Measurements from ENCODE around the gene SLC30A1. TPM values are rescaled to one million over a fixed set of nuclear protein-coding genes. Genes with fewer than 3 reads are reported as not detected.

Gene SLC30A1
- total and polyA plus RNA-seq, 2 of the 13 experiments (the other 11 are each of a cell fraction or from before 2014, with no cell fraction given): 5.9 to 24.4 TPM

DNA sequence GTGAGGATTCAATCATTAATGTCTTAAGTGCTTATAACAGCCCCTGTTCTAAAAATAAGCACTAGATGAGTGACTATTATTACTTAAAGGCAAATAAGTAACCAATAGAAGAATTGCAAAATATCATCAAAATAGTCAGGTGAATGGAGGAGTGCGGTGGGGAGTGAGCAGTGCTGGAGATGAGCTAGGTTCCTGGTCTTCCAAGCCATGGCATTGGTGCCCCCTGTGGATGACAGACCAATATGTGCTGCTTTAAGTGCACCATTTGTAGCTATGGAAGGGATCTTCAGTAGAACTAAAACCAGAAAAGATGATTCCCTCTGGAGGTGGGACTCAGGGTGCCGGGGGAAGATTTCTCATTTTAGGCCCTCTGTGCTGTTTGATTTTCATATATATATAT, 46.1 kb upstream of the SLC30A1 start (continued):
- TF ChIP-seq ZNF773 (CRISPR knock-in tag; IDR thresholded peaks at IDR 0.05; ENCODE audit: borderline replicate concordance) (no peak), PAWR (CRISPR knock-in tag; IDR thresholded peaks at IDR 0.05; ENCODE audit: borderline replicate concordance) (no peak), ZNF644 (CRISPR knock-in tag; IDR thresholded peaks at IDR 0.05; ENCODE audit: low read depth) (0 out of 2 replicates have a peak, but pooled peaks have one; percentile 15), KMT2A (CRISPR knock-in tag; IDR thresholded peaks at IDR 0.05) (no peak), MAFG (CRISPR knock-in tag; IDR thresholded peaks at IDR 0.05) (no peak), MED8 (CRISPR knock-in tag; IDR thresholded peaks at IDR 0.05; ENCODE audit: insufficient replicate concordance) (no peak), ZNF496 (CRISPR knock-in tag; IDR thresholded peaks at IDR 0.05; ENCODE audit: insufficient replicate concordance) (no peak), ZSCAN21 (CRISPR knock-in tag; IDR thresholded peaks at IDR 0.05; ENCODE audit: borderline replicate concordance) (no peak), ZBED4 (CRISPR knock-in tag; IDR thresholded peaks at IDR 0.05; ENCODE audit: borderline replicate concordance) (no peak), MLXIP (CRISPR knock-in tag; IDR thresholded peaks at IDR 0.05; ENCODE audit: borderline replicate concordance) (no peak), SAP130 (CRISPR knock-in tag; IDR thresholded peaks at IDR 0.05; ENCODE audit: low read depth) (peak; percentile 71), MBNL3 (CRISPR knock-in tag; conservative IDR thresholded peaks at IDR 0.05) (no peak)
- TF ChIP-seq, protein P1, sequence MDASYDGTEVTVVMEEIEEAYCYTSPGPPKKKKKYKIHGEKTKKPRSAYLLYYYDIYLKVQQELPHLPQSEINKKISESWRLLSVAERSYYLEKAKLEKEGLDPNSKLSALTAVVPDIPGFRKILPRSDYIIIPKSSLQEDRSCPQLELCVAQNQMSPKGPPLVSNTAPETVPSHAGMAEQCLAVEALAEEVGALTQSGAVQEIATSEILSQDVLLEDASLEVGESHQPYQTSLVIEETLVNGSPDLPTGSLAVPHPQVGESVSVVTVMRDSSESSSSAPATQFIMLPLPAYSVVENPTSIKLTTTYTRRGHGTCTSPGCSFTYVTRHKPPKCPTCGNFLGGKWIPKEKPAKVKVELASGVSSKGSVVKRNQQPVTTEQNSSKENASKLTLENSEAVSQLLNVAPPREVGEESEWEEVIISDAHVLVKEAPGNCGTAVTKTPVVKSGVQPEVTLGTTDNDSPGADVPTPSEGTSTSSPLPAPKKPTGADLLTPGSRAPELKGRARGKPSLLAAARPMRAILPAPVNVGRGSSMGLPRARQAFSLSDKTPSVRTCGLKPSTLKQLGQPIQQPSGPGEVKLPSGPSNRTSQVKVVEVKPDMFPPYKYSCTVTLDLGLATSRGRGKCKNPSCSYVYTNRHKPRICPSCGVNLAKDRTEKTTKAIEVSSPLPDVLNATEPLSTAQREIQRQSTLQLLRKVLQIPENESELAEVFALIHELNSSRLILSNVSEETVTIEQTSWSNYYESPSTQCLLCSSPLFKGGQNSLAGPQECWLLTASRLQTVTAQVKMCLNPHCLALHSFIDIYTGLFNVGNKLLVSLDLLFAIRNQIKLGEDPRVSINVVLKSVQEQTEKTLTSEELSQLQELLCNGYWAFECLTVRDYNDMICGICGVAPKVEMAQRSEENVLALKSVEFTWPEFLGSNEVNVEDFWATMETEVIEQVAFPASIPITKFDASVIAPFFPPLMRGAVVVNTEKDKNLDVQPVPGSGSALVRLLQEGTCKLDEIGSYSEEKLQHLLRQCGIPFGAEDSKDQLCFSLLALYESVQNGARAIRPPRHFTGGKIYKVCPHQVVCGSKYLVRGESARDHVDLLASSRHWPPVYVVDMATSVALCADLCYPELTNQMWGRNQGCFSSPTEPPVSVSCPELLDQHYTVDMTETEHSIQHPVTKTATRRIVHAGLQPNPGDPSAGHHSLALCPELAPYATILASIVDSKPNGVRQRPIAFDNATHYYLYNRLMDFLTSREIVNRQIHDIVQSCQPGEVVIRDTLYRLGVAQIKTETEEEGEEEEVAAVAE (CRISPR knock-in tag; IDR thresholded peaks at IDR 0.05; ENCODE audit: borderline replicate concordance): no peak
- TF ChIP-seq, protein P2, sequence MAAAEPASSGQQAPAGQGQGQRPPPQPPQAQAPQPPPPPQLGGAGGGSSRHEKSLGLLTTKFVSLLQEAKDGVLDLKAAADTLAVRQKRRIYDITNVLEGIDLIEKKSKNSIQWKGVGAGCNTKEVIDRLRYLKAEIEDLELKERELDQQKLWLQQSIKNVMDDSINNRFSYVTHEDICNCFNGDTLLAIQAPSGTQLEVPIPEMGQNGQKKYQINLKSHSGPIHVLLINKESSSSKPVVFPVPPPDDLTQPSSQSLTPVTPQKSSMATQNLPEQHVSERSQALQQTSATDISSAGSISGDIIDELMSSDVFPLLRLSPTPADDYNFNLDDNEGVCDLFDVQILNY (CRISPR knock-in tag; conservative IDR thresholded peaks at IDR 0.05): no peak
- TF ChIP-seq, protein P3, sequence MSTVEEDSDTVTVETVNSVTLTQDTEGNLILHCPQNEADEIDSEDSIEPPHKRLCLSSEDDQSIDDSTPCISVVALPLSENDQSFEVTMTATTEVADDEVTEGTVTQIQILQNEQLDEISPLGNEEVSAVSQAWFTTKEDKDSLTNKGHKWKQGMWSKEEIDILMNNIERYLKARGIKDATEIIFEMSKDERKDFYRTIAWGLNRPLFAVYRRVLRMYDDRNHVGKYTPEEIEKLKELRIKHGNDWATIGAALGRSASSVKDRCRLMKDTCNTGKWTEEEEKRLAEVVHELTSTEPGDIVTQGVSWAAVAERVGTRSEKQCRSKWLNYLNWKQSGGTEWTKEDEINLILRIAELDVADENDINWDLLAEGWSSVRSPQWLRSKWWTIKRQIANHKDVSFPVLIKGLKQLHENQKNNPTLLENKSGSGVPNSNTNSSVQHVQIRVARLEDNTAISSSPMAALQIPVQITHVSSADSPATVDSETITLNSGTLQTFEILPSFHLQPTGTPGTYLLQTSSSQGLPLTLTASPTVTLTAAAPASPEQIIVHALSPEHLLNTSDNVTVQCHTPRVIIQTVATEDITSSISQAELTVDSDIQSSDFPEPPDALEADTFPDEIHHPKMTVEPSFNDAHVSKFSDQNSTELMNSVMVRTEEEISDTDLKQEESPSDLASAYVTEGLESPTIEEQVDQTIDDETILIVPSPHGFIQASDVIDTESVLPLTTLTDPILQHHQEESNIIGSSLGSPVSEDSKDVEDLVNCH (CRISPR knock-in tag; IDR thresholded peaks at IDR 0.05): no peak

Data from HepG2 (cell line).